Measurements from ENCODE around the gene TLE4. TPM values are rescaled to one million over a fixed set of nuclear protein-coding genes. Genes with fewer than 3 reads are reported as not detected.

The TLE4 gene
- total RNA-seq, 1 donor from 2014 or later = 97.4 TPM

GRCh38 chr9:79674052-79674777, 102.5 kb downstream of the TLE4 start:
- no peaks in the 10 kb centered on the region for H3K36me3 Mint-ChIP-seq (ENCODE audit: unreplicated experiment)
- no peak for TF ChIP-seq CTCF (IDR thresholded peaks at IDR 0.05; ENCODE audit: partially characterized antibody, unreplicated experiment)
- no peaks in the 10 kb centered on the region for H3K27me3 Mint-ChIP-seq (ENCODE audit: unreplicated experiment)
- H3K4me3 Mint-ChIP-seq (ENCODE audit: unreplicated experiment) = no peak overlapping the region
- no peaks in the 10 kb centered on the region for H3K9me3 Mint-ChIP-seq (ENCODE audit: unreplicated experiment)
- no peak for DNase-seq
- H3K27ac Mint-ChIP-seq (ENCODE audit: unreplicated experiment) = no peak overlapping the region
- peaks cover 7% of the 10 kb centered on the region for H3K4me1 Mint-ChIP-seq (ENCODE audit: low read depth, unreplicated experiment)

- TF ChIP-seq CTCF (IDR thresholded peaks at IDR 0.05; ENCODE audit: partially characterized antibody, unreplicated experiment) = no peak
- Mint-ChIP-seq H3K4me1 (ENCODE audit: low read depth, unreplicated experiment) (peaks cover 3% of the 10 kb centered on the region), H3K9me3 (ENCODE audit: unreplicated experiment) (no peaks in the 10 kb centered on the region), H3K36me3 (ENCODE audit: unreplicated experiment) (no peaks in the 10 kb centered on the region), H3K27ac (ENCODE audit: unreplicated experiment) (no peak overlapping the region), H3K27me3 (ENCODE audit: unreplicated experiment) (no peaks in the 10 kb centered on the region), H3K4me3 (ENCODE audit: unreplicated experiment) (no peak overlapping the region)
- no peak for DNase-seq
Observed at GRCh38 chr9:79681576-79681975, 109.8 kb downstream of the TLE4 start.

- no peaks in the 10 kb centered on the region for H3K36me3 Mint-ChIP-seq (ENCODE audit: unreplicated experiment)
- H3K4me1 Mint-ChIP-seq (ENCODE audit: low read depth, unreplicated experiment) = peaks cover 3% of the 10 kb centered on the region
Observed at GRCh38 chr9:79682076-79682736, 110.4 kb downstream of the TLE4 start.

GRCh38 chr9:79684059-79684458, 112.3 kb downstream of the TLE4 start:
- no peaks in the 10 kb centered on the region for H3K9me3 Mint-ChIP-seq (ENCODE audit: unreplicated experiment)
- no peak for DNase-seq
- no peak overlapping the region for H3K4me3 Mint-ChIP-seq (ENCODE audit: unreplicated experiment)
- TF ChIP-seq CTCF (IDR thresholded peaks at IDR 0.05; ENCODE audit: partially characterized antibody, unreplicated experiment) = no peak
- no peaks in the 10 kb centered on the region for H3K36me3 Mint-ChIP-seq (ENCODE audit: unreplicated experiment)
- no peak overlapping the region for H3K27ac Mint-ChIP-seq (ENCODE audit: unreplicated experiment)
- H3K4me1 Mint-ChIP-seq (ENCODE audit: low read depth, unreplicated experiment) = peaks cover 3% of the 10 kb centered on the region
- H3K27me3 Mint-ChIP-seq (ENCODE audit: unreplicated experiment) = no peaks in the 10 kb centered on the region

More at GRCh38 chr9:79682076-79682736, 110.4 kb downstream of the TLE4 start:
- no peak overlapping the region for H3K4me3 Mint-ChIP-seq (ENCODE audit: unreplicated experiment)
- no peaks in the 10 kb centered on the region for H3K9me3 Mint-ChIP-seq (ENCODE audit: unreplicated experiment)
- DNase-seq = no peak
- H3K27ac Mint-ChIP-seq (ENCODE audit: unreplicated experiment) = no peak overlapping the region
- H3K27me3 Mint-ChIP-seq (ENCODE audit: unreplicated experiment) = no peaks in the 10 kb centered on the region
- no peak for TF ChIP-seq CTCF (IDR thresholded peaks at IDR 0.05; ENCODE audit: partially characterized antibody, unreplicated experiment)

Data from glutamatergic neuron (in vitro differentiated cells).